Measurements from ENCODE around the gene BTBD19. TPM values are rescaled to one million over a fixed set of nuclear protein-coding genes. Genes with fewer than 3 reads are reported as not detected.

The BTBD19 gene
- total and polyA plus RNA-seq, 9 of the 15 experiments (the other 6 are each of a cell fraction or from before 2014, with no cell fraction given): 0.22 to 2.0 (median 0.95) TPM

GRCh38 chr1:44808063-44808937 is at the start of gene BTBD19 (continued):
- TF ChIP-seq ZNF318 (IDR thresholded peaks at IDR 0.05; ENCODE audit: borderline replicate concordance in 1 of 2, low read depth in 1 of 2) (no peak), ZNF224 (CRISPR knock-in tag; IDR thresholded peaks at IDR 0.05) (no peak), ZNF699 (CRISPR knock-in tag; IDR thresholded peaks at IDR 0.05; ENCODE audit: insufficient replicate concordance) (no peak), ZNF780A (CRISPR knock-in tag; IDR thresholded peaks at IDR 0.05) (no peak), ZNF561 (CRISPR knock-in tag; conservative IDR thresholded peaks at IDR 0.05) (no peak), ZNF586 (CRISPR knock-in tag; conservative IDR thresholded peaks at IDR 0.05) (0 out of 2 replicates have a peak, but pooled peaks have one; percentile 23), TAL1 (IDR thresholded peaks at IDR 0.05) (no peak), NONO (IDR thresholded peaks at IDR 0.05; ENCODE audit: low read depth in 2 of 2, low read length in 1 of 2) (no peak), MCM3 (IDR thresholded peaks at IDR 0.05) (no peak), SRF (CRISPR knock-in tag; IDR thresholded peaks at IDR 0.05) (peak in 1 of 2 experiments; percentile 6; a peak in 2 of 4 replicates), PRPF4 (IDR thresholded peaks at IDR 0.05; ENCODE audit: insufficient read depth, low read depth, low read length, poor library complexity, severe bottlenecking) (no peak), ZNF280B (CRISPR knock-in tag; IDR thresholded peaks at IDR 0.05) (no peak), NBN (IDR thresholded peaks at IDR 0.05; ENCODE audit: low read depth) (no peak), ERF (CRISPR knock-in tag; IDR thresholded peaks at IDR 0.05) (peak; percentile 61; the same call in 1 of the 2 replicates)
- TF ChIP-seq, protein P1, sequence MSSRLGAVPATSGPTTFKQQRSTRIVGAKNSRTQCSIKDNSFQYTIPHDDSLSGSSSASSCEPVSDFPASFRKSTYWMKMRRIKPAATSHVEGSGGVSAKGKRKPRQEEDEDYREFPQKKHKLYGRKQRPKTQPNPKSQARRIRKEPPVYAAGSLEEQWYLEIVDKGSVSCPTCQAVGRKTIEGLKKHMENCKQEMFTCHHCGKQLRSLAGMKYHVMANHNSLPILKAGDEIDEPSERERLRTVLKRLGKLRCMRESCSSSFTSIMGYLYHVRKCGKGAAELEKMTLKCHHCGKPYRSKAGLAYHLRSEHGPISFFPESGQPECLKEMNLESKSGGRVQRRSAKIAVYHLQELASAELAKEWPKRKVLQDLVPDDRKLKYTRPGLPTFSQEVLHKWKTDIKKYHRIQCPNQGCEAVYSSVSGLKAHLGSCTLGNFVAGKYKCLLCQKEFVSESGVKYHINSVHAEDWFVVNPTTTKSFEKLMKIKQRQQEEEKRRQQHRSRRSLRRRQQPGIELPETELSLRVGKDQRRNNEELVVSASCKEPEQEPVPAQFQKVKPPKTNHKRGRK (tag; IDR thresholded peaks at IDR 0.05): no peak

All from K562 (cell line).